K562 (cell line): ENCODE results near the gene MINDY3. TPM values are rescaled to one million over a fixed set of nuclear protein-coding genes. Genes with fewer than 3 reads are reported as not detected.

Experiments
- ATAC-seq: fragments of 200-7000 bp; cut with Tn5 transposase; 3 replicates; pipeline ENCODE4 v1.9.1; 2020; ENCODE audit warnings: moderate library complexity
- BruUV-seq: library from RNA; stranded (reverse); fragments of 400-500 nt; replicated peaks from 2 replicates; lab custom pipeline; 2021; lab: Mats Ljungman, UMichigan
- CTCF ChIA-PET: fragments of 300-600 bp; formaldehyde crosslinking; extraction: SDS; loops from one replicate; lab custom pipeline; 2021; ENCODE audit warnings: low intra/inter-chr PET ratio; lab: Yijun Ruan, JAX
- POLR2A ChIA-PET: fragments of 300-600, 350-650 bp; sonication (Branson Sonifier 250); formaldehyde crosslinking; extraction: SDS; loops from one replicate; lab custom pipeline; 2021; ENCODE audit warnings: antibody characterized with exemption, inconsistent platforms; lab: Yijun Ruan, JAX
- DNase-seq, 4 experiments: peaks; one replicate each; pipeline versions ENCODE4 v3.0.0 to v3.0.0-alpha.2; 2011 to 2018; ENCODE audit warnings: low spot score in 3 of 4, mixed read lengths in 3 of 4; ENCODE audit errors: extremely low read depth in 1 of 4
- FAIRE-seq: peaks from 2 replicates; lab custom pipeline; 2011; peaks lifted over from hg19 to GRCh38; lab: Jason Lieb, UNC
- H2AFZ ChIP-seq: 2 replicates; pipeline ENCODE4 v1.6.0; 2011; ENCODE audit warnings: low read depth, low read length, control low read depth, inconsistent platforms
- H3K27ac ChIP-seq: fragments of 200-600 bp; 3 replicates; pipeline ENCODE4 v1.8.0; 2011; ENCODE audit warnings: low read depth, mild to moderate bottlenecking, control low read depth, inconsistent platforms, low read length, moderate library complexity, mixed read lengths; ENCODE audit errors: extremely low read depth
- H3K27me3 ChIP-seq, 2 experiments: fragments of 300-600 bp in 1 of 2; 2 replicates in 1 of 2; 3 replicates in 1 of 2; pipeline versions ENCODE4 v1.6.0 to v1.8.0; 2011; ENCODE audit warnings: inconsistent platforms in 2 of 2, low read length in 2 of 2, mild to moderate bottlenecking in 1 of 2, mixed read lengths in 1 of 2, moderate library complexity in 1 of 2; ENCODE audit not compliant: control insufficient read depth in 2 of 2, insufficient read depth in 2 of 2
- H3K36me3 ChIP-seq: fragments of 300-600 bp; 3 replicates; pipeline ENCODE4 v1.8.0; 2011; ENCODE audit warnings: mild to moderate bottlenecking, low read length, inconsistent platforms; ENCODE audit not compliant: control insufficient read depth, insufficient read depth
- H3K4me1 ChIP-seq, 2 experiments: fragments of 200-600 bp in 1 of 2; replicated peaks in 1 of 2; 2 replicates in 1 of 2; 3 replicates in 1 of 2; pipeline versions ENCODE4 v1.5.1 to v1.8.0; 2011; ENCODE audit warnings: inconsistent platforms in 2 of 2, low read length in 2 of 2, mild to moderate bottlenecking in 1 of 2, mixed read lengths in 1 of 2, moderate library complexity in 1 of 2; ENCODE audit not compliant: control insufficient read depth in 2 of 2, insufficient read depth in 2 of 2
- H3K4me2 ChIP-seq: 2 replicates; pipeline ENCODE4 v1.6.1; 2011; ENCODE audit warnings: low read length, control low read depth, inconsistent platforms, mixed read lengths; ENCODE audit not compliant: insufficient read depth
- H3K4me3 ChIP-seq: fragments of 200-600 bp; sonication (generic), shearing (Covaris generic); 2 replicates; pipeline ENCODE4 v1.5.1; 2016; ENCODE audit warnings: control low read depth, inconsistent platforms
- H3K79me2 ChIP-seq: fragments of 200-600 bp; 3 replicates; pipeline ENCODE4 v1.8.0; 2011; ENCODE audit warnings: low read length, inconsistent platforms; ENCODE audit not compliant: control insufficient read depth, insufficient read depth
- H3K9ac ChIP-seq, 2 experiments: 2 replicates each; pipeline versions ENCODE4 v1.6.0 to v1.6.1; 2011; ENCODE audit warnings: low read depth in 2 of 2, low read length in 2 of 2, control low read depth in 1 of 2, inconsistent platforms in 1 of 2, mild to moderate bottlenecking in 1 of 2, mixed read lengths in 1 of 2; ENCODE audit not compliant: insufficient read depth in 1 of 2
- H3K9me1 ChIP-seq: one replicate; pipeline ENCODE4 v1.6.0; 2011; ENCODE audit warnings: inconsistent platforms, mild to moderate bottlenecking, low read length, moderate library complexity; ENCODE audit not compliant: control insufficient read depth, insufficient read depth
- H3K9me3 ChIP-seq: replicated peaks from 2 replicates; pipeline ENCODE4 v1.5.1; 2011; ENCODE audit warnings: low read depth, low read length, inconsistent platforms; ENCODE audit not compliant: control insufficient read depth, insufficient read depth
- H4K20me1 ChIP-seq: replicated peaks from 2 replicates; pipeline ENCODE4 v1.6.1; 2011; ENCODE audit warnings: low read length, inconsistent platforms, mixed read lengths; ENCODE audit not compliant: control insufficient read depth, insufficient read depth
- DPF2 ChIP-seq: fragments of 450-650 bp; IDR thresholded peaks from 2 replicates; pipeline ENCODE4 v1.6.1; 2016
- EGR1 ChIP-seq: fragments of 450-650 bp; conservative IDR thresholded peaks from 2 replicates; pipeline ENCODE4 v1.6.1; 2017; ENCODE audit warnings: mild to moderate bottlenecking
- ERF ChIP-seq: fragments of 450-650 bp; formaldehyde crosslinking; IDR thresholded peaks from 2 replicates; pipeline ENCODE4 v1.4.0; 2020; ENCODE audit warnings: mild to moderate bottlenecking, mixed read lengths
- ETV1 ChIP-seq: fragments of 450-650 bp; conservative IDR thresholded peaks from 2 replicates; pipeline ENCODE4 v1.6.1; 2016; ENCODE audit warnings: missing genetic modification characterization, control low read depth, low read depth, missing compliant biosample characterization
- GATA2 ChIP-seq: sonication (generic); formaldehyde crosslinking; IDR thresholded peaks from 2 replicates; pipeline ENCODE4 v1.4.0; 2020; ENCODE audit warnings: mild to moderate bottlenecking, missing genetic modification reagents
- JUNB ChIP-seq: fragments of 450-650 bp; formaldehyde crosslinking; conservative IDR thresholded peaks from 2 replicates; pipeline ENCODE4 v1.4.0; 2020; ENCODE audit warnings: mild to moderate bottlenecking
- KDM2B ChIP-seq: fragments of 250-450 bp; sonication (Bioruptor Pico); IDR thresholded peaks from 2 replicates; pipeline ENCODE4 v1.8.0; 2021; ENCODE audit warnings: mild to moderate bottlenecking, moderate library complexity
- MECOM ChIP-seq: fragments of 250-450 bp; sonication (Bioruptor Pico); IDR thresholded peaks from 2 replicates; pipeline ENCODE4 v1.8.0; 2022; ENCODE audit warnings: inconsistent platforms
- PPARD ChIP-seq: fragments of 250-450 bp; sonication (Bioruptor Pico); IDR thresholded peaks from 2 replicates; pipeline ENCODE4 v1.8.0; 2022; ENCODE audit warnings: inconsistent platforms, mild to moderate bottlenecking, moderate library complexity
- SMARCE1 ChIP-seq: fragments of 450-650 bp; IDR thresholded peaks from 2 replicates; pipeline ENCODE4 v1.7.1; 2016; ENCODE audit warnings: mild to moderate bottlenecking
- SRSF3 ChIP-seq: fragments of 200-400 bp; formaldehyde crosslinking; IDR thresholded peaks from 2 replicates; pipeline ENCODE4 v1.6.1; 2016; ENCODE audit warnings: mild to moderate bottlenecking, low read length, moderate library complexity; ENCODE audit not compliant: insufficient read depth
- STAG1 ChIP-seq: sonication (generic); formaldehyde crosslinking; IDR thresholded peaks from 2 replicates; pipeline ENCODE4 v1.5.0; 2020; ENCODE audit warnings: missing genetic modification reagents, borderline replicate concordance
- TCF7 ChIP-seq: sonication (generic); IDR thresholded peaks from 2 replicates; pipeline ENCODE4 v1.6.1; 2016; ENCODE audit warnings: antibody characterized with exemption, borderline replicate concordance
- ZKSCAN1 ChIP-seq: fragments of 150-350 bp; IDR thresholded peaks from 2 replicates; pipeline ENCODE4 v1.6.1; 2016; ENCODE audit warnings: low read depth, low read length
- ZNF668 ChIP-seq: fragments of 250-450 bp; sonication (Bioruptor Pico); IDR thresholded peaks from 2 replicates; pipeline ENCODE4 v1.8.0; 2022; ENCODE audit warnings: mild to moderate bottlenecking, inconsistent platforms
- ZNF76 ChIP-seq: fragments of 250-450 bp; sonication (Bioruptor Pico); IDR thresholded peaks from 2 replicates; pipeline ENCODE4 v1.4.0; 2020; ENCODE audit warnings: mild to moderate bottlenecking, moderate library complexity, borderline replicate concordance
- WGBS: fragments of 100-300 bp; shearing (Covaris generic); methylation state at CpG from one replicate; pipeline ENCODE4 v1.1.6; 2016; ENCODE audit warnings: low coverage, mixed read lengths; ENCODE audit not compliant: insufficient coverage; ENCODE audit errors: missing lambda C conversion rate; 5-methylcytosine and 5-hydroxymethylcytosine counted together
- in situ Hi-C: fragments of 300-500 bp; cut with MboI; formaldehyde crosslinking; loops from 4 replicates; pipeline ENCODE4 v1.15.0; 2018; ENCODE audit warnings: inconsistent platforms, mixed read lengths
- intact Hi-C: fragments of 100-400 bp; cut with micrococcal nuclease; formaldehyde crosslinking; loops from 2 replicates; pipeline ENCODE4 v1.14.2; 2022
- polyA plus RNA-seq, 8 experiments: library from polyadenylated mRNA; depleted of rRNA in 4 of 8; stranded (reverse) in 5 of 8; unstranded in 3 of 8; fragments of >200 nt; fragmentation: Nextera tagmentation in 2 of 8; fragmentation: Illumina TruSeq in 1 of 8; extraction: Ambion mirVana in 2 of 8; extraction: Trizol in 1 of 8; gene quantifications; 2 replicates each; pipeline versions ENCODE4 v1.2.1 to v1.2.3, GENCODE V29; 2011 to 2014; ENCODE audit warnings: inconsistent platforms in 1 of 8, missing spikeins in 1 of 8
- total RNA-seq, 7 experiments: library from RNA; depleted of rRNA in 6 of 7; stranded (reverse); fragments of >200 nt in 6 of 7; fragmentation: Illumina TruSeq in 2 of 7; extraction: Trizol in 2 of 7; gene quantifications; 2 replicates each; pipeline versions ENCODE4 v1.2.1 to v1.2.3, GENCODE V29; 2011 to 2021; ENCODE audit warnings: low replicate concordance in 1 of 7
- TF ChIP-seq, protein P1 (sequence below): IDR thresholded peaks from 2 replicates; pipeline ENCODE4 v1.6.1; 2012; ENCODE audit warnings: low read depth, low read length, improper control_type of control experiment, borderline replicate concordance

MINDY3 gene
- total and polyA plus RNA-seq, 9 of the 15 experiments (the other 6 are each of a cell fraction or from before 2014, with no cell fraction given): 14.0 to 35.9 (median 23.6) TPM

DNA sequence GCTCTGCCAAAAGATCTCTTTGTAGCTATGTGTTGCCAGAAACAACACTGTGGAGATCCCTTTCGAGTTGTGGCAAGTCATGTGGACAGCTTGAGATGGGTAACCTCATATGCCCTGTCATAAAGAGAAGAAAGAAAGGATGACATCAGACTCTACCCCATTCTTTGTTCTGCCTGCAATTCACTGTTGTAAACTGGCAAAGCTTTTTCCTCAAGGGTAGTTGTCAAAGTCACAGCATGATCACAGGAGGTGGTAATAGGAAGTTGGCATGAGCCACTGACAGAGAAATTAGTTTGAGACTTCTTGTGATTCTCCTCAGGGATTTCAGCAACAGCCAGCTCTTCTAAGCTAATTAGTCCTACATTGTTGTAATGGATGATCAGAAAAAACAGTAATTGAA lies 19.4 kb upstream of the MINDY3 start:
- no peaks in the 10 kb centered on the region for H3K79me2 ChIP-seq
- no peak overlapping the region for H3K27ac ChIP-seq
- peaks cover 5 to 11% of the 10 kb centered on the region in 2 experiments; a peak in 1 of 5 replicates for H3K27me3 ChIP-seq
- ChIA-PET POLR2A (interaction anchor here (0.6 to 1.1 kb wide), 2 partner anchors 25 to 31 kb away, joined by 3 read pairs; no protein-coding TSS in a partner anchor), CTCF (interaction anchor here (1.9 kb wide), 1 partner anchor 898 kb away, joined by 8 read pairs; no protein-coding TSS in a partner anchor)
- no peak overlapping the region for H3K4me2 ChIP-seq
- H3K36me3 ChIP-seq: no peaks in the 10 kb centered on the region
- DNase-seq: no peak
- no TSS peak for BruUV-seq
- in situ Hi-C loops (loop anchor here (10.0 to 25.0 kb wide), 2 partner anchors 933 to 1375 kb away; partner anchors contain the start of gene RSU1), intact Hi-C loops (no loop called here)
- peaks cover 7 to 8% of the 10 kb centered on the region in 2 experiments; a peak in 4 of 5 replicates for H3K4me1 ChIP-seq
- WGBS: 0% methylated on average over 1 of the region's 1 CpG
- H3K9me1 ChIP-seq: no peaks in the 10 kb centered on the region
- no peak for ATAC-seq
- H3K4me3 ChIP-seq: no peak overlapping the region
- no peak overlapping the region for H3K9ac ChIP-seq
- no peaks in the 10 kb centered on the region for H4K20me1 ChIP-seq
- FAIRE-seq: peak; percentile 42
- no peak overlapping the region for H2AFZ ChIP-seq
- no peaks in the 10 kb centered on the region for H3K9me3 ChIP-seq
- no peak for TF ChIP-seq PPARD (CRISPR knock-in tag)
- TF ChIP-seq ZNF76 (CRISPR knock-in tag): no peak
- no peak for TF ChIP-seq KDM2B (CRISPR knock-in tag)
- TF ChIP-seq MECOM (CRISPR knock-in tag): no peak
- TF ChIP-seq ZKSCAN1: no peak

DNA sequence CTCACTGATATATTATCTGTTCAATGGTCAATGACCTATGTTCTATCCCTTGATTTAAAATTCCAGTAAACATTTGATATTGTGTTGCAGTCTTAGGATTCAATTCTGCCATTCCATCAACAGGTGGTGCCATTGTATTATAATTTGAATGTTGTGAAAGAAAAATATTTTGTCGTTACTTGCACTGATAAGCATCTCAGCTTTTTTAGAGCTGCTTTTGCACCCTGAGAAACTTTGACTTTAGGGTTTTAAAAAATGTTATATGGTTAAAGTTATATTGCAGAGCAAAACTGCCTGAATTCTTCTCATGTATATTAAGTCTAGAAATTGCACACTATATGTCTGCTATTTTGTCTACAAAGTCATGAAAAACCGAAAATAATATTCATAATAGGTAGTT lies 18.8 kb upstream of the MINDY3 start:
- Histone ChIP-seq H3K4me3 (no peak overlapping the region), H3K4me2 (no peak overlapping the region), H3K27me3 (peaks cover 5 to 11% of the 10 kb centered on the region in 2 experiments; a peak in 1 of 5 replicates), H3K9ac (no peak overlapping the region), H3K36me3 (no peaks in the 10 kb centered on the region), H3K27ac (no peak overlapping the region), H3K4me1 (peaks cover 7 to 8% of the 10 kb centered on the region in 2 experiments; a peak in 4 of 5 replicates), H3K9me1 (no peaks in the 10 kb centered on the region), H2AFZ (peak overlapping the region; percentile 92; the same call in 1 of the 2 replicates), H3K9me3 (no peaks in the 10 kb centered on the region), H3K79me2 (no peaks in the 10 kb centered on the region), H4K20me1 (no peaks in the 10 kb centered on the region)
- 3% methylated on average over 2 of the region's 2 CpGs for WGBS
- no TSS peak for BruUV-seq
- POLR2A ChIA-PET: no interaction called here
- ATAC-seq (peak; percentile 74), DNase-seq (peak; percentile 40 to 49 (median 46)), FAIRE-seq (peak; percentile 57)
- CTCF ChIA-PET: interaction anchor here (1.9 kb wide), 1 partner anchor 898 kb away, joined by 8 read pairs; no protein-coding TSS in a partner anchor
- in situ Hi-C loops: loop anchor here (25.0 kb wide), 1 partner anchor 933 kb away; the partner anchor contains the start of gene RSU1
- intact Hi-C loops: no loop called here
- TF ChIP-seq ETV1 (tag) (no peak), SRSF3 (no peak), EGR1 (no peak), GATA2 (CRISPR knock-in tag) (peak; percentile 52; the same call in 1 of the 2 replicates), DPF2 (no peak), JUNB (CRISPR knock-in tag) (no peak), SMARCE1 (no peak), TCF7 (no peak), ZNF668 (CRISPR knock-in tag) (no peak), ERF (CRISPR knock-in tag) (no peak), STAG1 (CRISPR knock-in tag) (no peak)
- TF ChIP-seq, protein P1, sequence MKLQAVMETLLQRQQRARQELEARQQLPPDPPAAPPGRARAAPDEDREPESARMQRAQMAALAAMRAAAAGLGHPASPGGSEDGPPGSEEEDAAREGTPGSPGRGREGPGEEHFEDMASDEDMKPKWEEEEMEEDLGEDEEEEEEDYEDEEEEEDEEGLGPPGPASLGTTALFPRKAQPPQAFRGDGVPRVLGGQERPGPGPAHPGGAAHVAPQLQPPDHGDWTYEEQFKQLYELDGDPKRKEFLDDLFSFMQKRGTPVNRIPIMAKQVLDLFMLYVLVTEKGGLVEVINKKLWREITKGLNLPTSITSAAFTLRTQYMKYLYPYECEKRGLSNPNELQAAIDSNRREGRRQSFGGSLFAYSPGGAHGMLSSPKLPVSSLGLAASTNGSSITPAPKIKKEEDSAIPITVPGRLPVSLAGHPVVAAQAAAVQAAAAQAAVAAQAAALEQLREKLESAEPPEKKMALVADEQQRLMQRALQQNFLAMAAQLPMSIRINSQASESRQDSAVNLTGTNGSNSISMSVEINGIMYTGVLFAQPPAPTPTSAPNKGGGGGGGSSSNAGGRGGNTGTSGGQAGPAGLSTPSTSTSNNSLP: peak; percentile 42; the same call in 1 of the 2 replicates
